Fibroblast of skin of left quadriceps (primary cell): ENCODE data around the gene GAK.

Experiments
- DNase-seq, 2 experiments: peaks; one replicate each; pipeline ENCODE4 v3.0.0-alpha.2; 2013; ENCODE audit warnings: low read depth in 2 of 2

Gene GAK

DNA sequence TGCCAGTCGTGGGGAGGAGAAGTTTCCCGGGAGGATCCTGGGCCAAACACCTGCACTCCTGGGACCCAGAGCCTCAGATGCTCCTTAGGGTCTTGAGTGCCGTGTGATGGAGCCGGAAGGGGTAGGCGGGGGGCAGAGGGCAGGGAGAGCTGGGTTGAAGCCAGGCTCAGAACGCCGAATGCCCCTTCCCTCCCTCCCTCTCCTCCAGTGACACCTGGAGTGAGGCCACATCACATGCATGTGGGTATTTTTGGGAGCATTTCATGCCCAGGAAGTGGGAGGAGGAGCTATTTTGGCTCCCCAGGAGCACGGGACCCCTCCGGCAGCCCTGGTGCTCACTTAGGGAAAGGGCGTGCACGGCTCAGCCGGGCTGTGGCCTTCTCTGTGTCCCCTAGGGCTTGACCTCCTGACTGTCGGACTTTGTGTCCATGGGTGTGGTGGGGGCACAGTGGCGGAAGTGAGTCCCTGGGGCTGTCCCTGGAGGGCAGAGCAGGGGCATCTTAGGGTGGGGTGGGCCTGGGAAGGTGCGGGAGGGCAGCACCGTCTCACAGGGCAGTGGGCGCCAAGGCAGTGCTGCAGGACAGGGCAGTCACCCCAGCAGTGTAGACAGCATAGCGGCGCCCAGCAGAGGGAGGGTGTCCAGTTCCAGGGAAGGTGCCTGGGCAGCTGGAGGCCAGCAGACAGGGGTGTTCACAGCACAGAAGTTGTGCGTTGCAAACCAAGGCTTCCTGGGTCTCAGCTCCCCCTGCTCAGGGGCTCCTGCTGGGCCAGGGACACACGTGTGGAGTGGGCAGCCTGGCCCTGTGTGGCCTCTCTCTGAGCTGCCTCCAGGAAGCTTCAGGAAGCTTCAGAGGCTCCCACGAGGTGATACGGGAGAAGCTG, 101.3 kb downstream of the GAK start:
- DNase-seq = no peak

GRCh38 chr4:829761-830600, 102.1 kb downstream of the GAK start:
- DNase-seq = no peak

- no peak for DNase-seq
Observed at GRCh38 chr4:829291-829690, 102.8 kb downstream of the GAK start.

DNA sequence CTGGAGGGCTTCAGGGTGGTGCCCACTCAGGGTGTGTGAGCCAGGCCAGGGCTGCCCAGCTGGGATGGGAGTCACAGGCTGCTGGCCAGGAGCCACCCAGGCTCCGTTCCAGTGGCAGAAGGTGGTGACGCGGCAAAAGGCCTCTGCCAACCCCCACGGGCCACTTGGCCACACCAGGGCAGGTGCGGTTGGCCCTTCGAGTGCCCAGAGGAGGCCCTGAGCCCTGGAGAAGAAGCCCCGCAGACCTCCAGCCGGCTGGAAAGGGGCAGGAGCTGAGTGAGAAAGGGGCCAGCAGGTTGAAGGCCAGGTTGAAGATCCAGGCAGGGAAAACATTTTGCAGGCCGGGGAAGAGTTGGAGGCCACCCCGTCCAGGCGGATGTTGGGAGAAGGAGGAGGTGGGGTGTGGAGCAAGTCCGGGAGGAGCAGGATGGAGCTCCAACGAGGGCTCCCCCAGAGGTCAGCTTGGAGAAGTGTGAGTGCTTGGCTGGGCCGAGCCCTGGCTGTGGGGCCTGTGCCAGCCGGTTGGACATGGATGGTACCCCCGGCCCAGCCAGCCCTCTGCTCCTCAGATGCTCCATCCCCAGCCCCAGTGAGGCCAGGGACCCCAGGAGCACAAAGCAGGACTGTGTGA, 103.4 kb downstream of the GAK start:
- DNase-seq = no peak

DNA sequence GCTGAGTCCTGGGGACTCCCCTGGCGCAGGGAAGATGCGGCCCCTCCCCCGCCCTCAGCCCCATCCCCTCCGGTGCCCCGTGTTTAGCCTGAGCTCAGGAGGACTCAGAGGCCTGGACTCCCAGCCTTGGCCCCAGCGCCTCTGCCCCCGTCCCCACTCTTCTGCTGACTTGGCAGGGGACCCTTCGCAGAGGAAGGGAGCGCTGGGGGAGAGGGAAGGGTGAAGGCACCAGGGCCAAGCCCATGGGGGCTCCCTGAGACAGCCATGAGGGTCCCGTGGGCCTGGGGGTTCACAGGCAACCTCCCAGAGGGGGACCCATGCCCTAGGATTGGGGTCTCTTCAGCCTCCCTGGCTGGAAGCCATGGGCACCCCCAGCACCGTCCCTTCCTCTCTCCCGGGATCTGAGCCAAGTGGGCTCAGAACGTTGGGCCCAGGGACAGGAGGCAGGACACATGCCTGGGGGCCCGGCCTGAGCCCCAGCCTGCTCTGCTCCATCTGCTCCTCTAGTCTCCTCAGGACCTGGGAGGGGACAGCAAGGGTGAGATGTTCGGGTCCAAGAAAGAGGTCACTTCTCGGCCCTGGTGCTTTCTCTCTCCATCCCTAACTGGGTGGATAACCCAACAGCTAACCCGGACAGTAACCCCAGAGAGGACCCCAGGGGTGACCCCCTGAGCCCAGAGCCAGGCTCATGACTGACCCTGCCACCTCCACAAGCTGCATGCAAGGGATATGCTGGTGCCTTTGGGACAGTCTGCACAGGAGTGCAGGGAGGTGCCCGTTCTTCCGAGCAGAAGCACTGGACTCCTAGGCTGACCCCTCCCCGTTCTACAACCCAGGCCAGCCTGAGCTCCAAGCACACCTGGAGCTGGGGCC, 104.7 kb downstream of the GAK start:
- DNase-seq = no peak

DNA sequence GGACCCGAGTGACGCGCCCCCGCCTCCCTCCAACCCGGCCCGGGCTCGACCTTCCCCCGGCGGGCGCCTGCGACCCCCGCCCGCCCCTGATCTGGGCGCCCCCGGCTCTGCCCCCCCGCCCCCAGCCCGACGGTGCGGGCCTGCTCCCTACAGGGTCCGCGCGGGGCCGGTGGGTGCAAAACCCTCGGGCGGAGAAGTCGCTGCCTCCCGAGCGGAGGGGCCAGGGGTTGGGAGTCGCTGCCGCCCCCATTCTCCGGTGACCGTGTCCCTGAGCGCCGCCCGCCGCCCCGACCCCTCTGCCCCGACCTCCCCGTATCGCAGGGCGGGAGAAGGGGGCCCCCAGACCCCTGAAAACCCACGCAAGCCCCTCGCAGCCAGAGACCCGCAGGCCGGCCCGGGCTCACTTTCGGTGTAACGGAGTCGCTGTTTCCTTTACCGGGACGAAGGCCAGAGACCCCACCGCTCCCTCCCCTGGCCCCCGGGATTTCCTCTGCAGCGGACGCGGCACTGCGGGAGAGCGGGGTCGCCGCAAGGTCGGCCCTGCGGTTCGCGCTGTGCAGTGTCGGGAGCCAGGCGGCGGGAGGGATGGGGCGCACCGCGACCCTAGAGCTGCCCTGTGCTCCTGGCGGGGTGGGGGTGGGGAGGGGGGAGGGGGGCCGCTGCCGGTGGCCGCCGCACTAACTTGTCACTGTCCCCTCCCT, 105.5 kb downstream of the GAK start:
- no peak for DNase-seq

GRCh38 chr4:825971-826330, 106.2 kb downstream of the GAK start, which contains the start of gene CPLX1:
TSS of gene CPLX1 (minus strand) at chr4:826129. CDS start at chr4:824522, 1,607 bp downstream.
- DNase-seq = no peak

- DNase-seq = no peak
Observed at GRCh38 chr4:825063-825970, 106.8 kb downstream of the GAK start.

- no peak for DNase-seq
Observed at GRCh38 chr4:824461-825062, 107.6 kb downstream of the GAK start.

GRCh38 chr4:823761-824460, 108.2 kb downstream of the GAK start:
- DNase-seq = no peak

GRCh38 chr4:823176-823760, 108.8 kb downstream of the GAK start:
- DNase-seq = no peak

GRCh38 chr4:822361-823175, 109.5 kb downstream of the GAK start:
- DNase-seq = no peak

DNA sequence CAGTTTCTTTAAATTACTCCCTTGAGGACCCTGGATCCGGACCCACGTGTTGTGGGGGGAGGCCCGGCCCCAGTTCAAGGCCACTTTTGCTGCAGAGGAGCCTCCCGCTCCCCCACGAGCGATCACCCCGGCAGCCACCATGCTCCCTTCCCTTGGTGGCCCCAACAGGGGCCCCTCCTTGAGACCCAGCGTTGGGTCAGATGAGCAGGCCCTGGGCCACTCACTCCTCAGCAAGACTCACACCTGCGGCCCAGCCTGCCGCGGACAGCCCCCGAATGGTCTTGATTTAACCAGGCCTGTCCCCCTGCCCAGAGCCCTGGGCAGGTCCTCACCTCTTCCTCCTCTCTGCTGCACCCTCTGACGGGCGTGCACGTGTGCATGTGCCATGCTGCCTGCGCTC, 110.5 kb downstream of the GAK start:
- DNase-seq = no peak

GRCh38 chr4:821181-821591, 110.9 kb downstream of the GAK start:
- DNase-seq = no peak

DNA sequence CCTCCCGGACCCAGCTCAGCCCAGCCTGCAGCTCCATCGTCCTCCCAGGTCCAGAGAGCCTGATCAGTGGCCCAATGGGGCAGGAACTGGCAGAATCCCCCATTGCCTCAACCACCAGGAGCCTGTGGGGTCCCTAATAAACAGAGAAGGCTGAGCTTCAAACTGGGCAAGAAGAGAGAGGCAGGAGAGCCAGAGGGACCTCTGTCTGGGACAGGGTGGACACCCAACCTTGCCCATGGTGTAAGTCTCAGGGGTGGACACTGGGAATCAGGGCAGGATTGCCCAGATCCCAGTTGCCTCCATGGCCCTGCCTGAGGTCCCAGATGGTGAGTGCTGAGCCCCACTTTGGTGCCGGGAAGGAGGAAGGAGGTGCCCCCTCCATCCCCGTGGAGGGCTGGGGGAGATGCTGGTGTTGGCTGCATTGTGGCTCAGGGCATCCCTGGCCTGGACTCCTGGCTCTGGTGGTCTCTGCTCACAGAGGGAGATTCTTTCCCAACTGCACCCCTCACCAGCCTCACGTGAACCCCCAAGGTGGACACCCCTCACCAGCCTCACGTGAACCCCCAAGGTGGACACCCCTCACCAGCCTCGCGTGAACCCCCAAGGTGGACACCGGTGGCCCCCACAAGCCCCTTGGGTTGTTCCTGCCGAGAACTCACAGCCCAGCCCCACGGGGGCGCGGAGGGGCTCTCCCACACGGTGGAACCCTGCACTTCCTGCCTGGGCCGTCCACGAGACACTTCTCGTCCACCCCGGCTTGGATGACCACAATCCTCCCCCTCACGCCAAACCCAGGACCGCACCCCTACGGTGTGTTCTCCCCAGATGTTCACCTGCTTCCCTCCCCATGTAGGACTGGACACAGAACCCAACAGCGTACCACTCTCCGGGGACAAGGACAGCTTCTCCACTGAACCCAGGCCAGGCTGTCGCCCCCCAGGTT, 111.6 kb downstream of the GAK start:
- DNase-seq = no peak
